Activated CD8-positive, alpha-beta memory T cell treated with anti-CD3 and anti-CD28 coated beads, Interleukin-2, amount 50 U/mL, for 1 hour (primary cell): ENCODE results near the gene NHERF2.
A peak's percentile ranks its signal among the peaks of the same experiment; 100 is the strongest.
"Not testable (repeated sequence)": the region's sequence is repeated elsewhere in the genome, so short reads cannot be mapped to it uniquely, and the experiment has no call there.

Source experiments
- DNase-seq: peaks from one replicate; pipeline ENCODE4 v3.0.0-alpha.2; 2020; ENCODE audit errors: extremely low read depth

The NHERF2 gene

DNA sequence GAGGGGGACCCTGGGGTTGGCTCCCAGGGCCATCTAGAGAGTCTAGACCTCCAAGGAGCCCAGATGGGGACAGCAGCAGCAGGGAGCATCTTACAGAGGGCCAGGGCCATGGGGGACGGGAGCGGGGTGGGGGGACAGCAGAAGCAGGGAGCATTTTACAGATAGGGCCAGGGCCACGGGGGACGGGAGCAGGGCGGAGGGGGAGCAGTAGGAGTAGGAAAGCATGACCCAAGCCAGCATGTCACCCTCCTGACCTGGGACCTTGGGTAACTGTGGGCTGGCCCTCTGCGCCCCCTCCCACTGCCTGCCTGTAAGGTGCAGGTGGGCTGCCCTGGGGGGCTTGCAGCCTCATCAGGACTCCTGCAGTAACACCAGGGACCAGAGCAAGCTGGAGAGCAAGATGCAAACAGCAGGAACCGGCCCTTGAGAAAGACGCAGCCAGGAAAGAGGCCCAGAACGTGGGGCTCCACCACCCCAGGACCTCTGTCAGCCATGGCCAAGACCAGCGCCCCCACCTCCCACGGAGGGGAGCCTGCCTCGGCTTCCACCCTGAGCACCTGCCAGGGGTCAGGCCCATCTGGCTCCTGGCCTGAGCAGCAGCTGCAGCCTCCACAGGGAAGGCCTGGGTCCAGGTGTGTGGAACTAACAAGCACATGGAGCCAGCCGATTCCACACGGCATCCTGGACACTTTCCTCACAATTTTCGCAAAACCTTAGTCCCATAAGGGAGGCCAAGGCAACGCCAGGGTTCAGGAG is 19.4 kb upstream of the NHERF2 start:
- DNase-seq: no peak

DNA sequence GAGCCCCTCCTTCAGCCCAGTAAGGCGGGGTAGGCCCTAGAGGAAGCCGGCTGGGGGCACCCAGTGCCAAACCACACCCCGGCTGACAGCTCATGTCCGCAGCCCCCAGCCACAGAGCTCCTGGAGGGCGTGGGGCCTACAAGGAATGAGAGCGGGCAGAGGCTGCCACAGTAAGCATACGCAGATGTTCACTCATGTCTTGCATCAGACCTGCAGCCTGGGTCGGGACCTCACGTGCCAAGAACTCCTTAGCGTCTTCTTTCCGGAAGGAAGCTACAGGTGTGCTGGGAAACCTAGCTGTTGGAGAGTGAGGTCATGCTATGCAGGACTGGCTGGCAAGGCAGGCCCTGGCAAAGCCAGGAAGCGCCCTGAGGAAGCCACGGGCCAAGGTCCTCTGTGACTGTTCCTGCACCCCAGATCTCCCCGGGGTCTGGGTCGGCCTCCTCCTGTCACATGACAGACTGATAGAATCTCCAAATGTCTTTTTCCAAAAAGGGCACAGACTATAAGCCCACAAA is 18.6 kb upstream of the NHERF2 start:
- DNase-seq: no peak

DNA sequence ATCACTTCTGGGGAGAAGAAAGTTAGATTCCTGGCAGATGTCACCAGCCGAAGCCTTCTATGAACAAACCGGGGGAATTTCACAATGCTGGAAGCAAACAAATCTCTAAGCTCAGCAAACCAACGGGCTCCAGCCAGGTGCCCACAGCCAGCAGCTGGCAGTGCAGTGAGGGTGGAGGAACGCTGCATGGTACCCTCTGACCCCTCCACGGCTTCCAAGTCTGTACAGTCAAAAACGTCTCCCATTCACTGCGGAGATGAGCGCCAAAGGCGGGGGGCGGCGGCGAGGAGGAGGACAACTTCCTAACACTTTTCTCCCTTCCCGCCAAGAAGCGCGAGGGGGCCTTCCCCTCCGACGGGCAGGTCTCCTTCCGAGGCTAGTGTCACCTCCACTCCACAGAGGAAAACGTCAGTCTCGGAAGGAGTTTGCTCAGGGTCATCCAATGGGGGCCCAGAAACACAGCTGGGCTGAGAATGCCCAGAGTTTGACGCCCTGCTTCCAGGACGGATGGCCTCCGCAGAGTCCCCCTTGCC is 18.0 kb upstream of the NHERF2 start:
- DNase-seq: no peak

DNA sequence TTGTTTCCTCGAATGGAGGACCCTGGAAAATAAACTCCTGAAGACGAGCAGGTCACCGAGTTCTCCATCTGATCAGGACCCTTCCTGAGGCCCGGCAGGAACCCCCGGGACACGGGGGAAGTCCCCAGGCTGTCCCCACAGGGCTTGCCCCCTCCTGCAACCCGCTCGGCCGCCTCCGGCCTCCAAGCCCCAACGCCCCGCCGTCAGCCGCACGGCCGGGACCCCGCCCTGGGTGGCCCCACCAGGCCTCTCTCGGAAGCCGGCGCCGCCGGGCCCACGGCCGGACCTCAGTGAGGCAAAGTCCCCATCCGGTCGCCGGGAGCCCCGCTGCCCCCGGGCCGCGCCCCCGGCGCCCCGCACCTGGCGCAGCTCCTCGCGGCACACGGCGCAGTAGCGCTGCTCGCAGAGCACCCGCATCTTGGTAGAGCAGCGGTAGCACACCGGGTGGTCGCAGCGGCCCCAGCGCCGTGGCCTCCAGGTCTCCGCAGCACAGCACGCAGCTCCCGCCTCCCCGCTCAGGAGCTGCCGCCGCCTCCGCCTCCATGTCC is 17.5 kb upstream of the NHERF2 start:
- no peak for DNase-seq

DNA sequence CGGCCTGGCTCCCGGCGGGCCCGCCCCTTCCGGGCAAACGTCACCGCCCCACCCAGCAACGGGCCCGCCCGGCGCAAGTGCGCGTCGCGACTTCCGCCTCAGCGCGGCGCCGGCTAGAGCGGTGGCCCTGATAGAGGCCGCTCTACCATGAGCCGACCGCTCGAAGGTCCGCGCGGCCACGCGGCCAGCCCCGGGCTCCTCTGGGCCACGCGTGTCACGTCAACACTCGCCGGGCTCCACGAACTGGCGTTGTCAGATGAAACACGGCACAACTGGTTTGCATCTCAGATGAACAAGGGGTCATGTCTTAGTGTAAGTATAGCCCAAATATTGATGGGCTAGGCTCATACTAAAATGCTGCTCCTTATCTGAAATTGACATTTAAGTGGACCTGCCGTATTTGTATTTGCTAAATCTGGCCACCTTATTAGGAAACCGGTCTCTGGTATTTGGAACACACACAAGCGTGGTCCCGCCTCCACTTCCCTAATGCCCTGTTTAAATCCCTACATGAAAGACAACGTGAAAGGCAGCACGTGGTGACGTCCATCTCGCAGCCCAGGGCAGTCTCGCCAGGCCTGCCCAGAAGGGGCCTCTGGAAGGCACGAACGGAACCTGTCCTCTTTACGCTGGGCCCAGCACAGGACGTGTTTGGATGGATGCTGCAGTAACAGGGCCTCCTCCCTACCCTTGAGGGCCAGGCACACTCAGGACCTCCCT is 16.8 kb upstream of the NHERF2 start, which contains the start of gene ZNF598:
Gene ZNF598, minus strand, starts transcription at position 31 of the 720 bp plus-strand sequence.
- DNase-seq: no peak

DNA sequence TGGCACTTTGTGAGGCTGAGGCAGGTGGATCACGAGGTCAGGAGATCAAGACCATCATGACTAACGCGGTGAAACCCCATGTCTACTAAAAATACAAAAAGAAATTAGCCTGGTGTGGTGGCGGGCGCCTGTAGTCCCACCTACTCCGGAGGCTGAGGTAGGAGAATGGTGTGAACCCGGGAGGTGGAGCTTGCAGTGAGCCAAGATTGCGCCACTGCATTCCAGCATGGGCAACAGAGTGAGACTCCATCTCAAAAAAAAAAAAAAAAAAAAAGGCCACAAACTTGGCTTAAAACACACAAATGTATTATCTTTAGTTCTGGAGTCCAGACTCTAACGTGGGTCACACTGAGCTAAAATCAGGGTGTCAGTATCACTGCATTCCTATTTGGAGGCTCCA is 15.0 kb upstream of the NHERF2 start:
- DNase-seq: not testable (repeated sequence)

DNA sequence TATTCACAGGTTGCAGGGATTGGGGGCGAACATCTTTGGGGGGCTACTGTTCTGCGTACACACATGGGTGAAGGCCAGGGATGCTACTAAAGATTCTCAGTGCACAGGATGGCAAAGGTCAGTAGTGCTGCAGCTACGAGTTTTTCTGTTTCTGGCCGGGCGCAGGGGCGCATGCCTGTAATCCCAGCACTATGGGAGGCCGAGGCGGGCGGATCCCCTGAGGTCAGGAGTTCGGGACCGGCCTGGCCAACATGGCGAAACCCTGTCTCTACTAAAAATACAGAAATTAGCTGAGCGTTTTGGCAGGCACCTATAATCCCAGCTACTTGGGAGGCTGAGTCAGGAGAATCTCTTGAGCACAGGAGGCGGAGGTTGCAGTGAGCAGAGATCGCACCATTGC is 13.2 kb upstream of the NHERF2 start:
- no peak for DNase-seq

DNA sequence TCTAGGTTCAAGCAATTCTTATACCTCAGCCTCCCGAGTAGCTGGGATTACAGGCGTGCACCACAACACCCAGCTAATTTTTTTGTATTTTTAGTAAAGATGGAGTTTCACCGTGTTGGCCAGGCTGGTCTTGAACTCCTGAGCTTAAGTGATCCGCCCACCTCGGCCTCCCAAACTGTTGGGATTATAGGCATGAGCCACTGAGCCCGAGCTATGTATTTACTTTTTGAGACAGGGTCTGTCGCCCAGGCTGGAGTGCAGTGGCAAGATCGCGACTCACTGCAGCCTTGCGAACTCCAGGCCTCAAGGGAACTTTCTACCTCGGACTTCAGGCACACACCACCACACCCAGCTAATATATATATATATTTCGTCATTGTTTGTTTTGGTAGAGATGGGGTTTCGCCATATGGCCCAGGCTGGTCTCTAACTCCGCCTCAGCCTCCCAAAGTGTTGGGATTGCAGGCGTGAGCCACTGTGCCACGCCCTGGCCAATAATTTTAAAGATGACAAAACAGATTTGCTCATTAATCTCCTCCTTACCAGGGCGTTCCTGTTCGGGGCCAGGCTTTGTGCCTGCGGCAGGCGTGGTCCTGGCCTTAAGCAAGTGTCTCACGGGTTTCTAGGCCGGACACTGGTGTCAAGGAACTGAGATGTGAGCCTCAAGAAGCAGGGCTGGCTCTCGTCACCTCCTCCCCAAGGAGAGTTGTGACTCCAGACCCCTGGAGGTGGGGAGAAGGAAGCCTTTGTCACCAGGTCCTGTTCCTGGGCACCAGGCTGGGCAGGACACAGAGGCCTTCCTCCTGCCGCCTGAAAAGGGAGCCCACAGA is 11.4 kb upstream of the NHERF2 start:
- DNase-seq: no peak

DNA sequence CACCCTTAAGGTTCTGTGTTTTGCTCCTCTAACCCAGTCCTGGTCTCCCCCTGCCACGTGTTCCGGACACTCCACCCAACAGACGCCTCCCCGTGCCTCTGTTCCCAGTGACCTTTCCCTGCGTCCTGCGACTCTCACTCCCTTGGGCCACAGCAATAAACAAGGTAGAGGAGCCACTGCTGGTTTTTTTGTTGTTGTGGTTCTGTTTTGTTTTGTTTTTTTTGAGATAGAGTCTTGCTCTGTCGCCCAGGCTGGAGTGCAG is 10.8 kb upstream of the NHERF2 start:
- no peak for DNase-seq

DNA sequence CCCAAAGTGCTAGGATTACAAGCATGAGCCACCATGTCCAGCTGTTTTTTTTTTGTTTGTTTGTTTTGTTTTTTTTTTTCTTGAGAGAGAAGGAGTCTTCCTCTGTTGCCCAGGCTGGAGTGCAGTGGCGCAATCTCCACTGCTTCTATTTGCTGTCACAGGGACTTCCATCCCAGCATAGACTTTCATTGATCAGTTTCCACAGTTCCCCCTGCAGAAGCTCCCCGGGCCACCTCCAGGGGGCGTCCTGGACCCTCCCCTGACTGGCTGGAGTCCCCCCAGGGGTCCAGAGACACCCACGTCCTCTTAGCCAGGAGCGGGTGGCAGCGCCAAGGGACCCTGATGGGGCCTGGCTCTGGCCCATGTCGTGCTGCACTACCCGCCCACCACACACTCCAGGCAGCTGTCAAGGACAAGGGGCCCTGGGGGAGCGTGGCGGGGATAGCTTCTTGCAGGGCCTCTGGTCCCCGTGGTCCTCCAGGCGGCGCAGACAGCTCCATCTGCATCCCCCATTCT is 10.2 kb upstream of the NHERF2 start:
- no peak for DNase-seq

DNA sequence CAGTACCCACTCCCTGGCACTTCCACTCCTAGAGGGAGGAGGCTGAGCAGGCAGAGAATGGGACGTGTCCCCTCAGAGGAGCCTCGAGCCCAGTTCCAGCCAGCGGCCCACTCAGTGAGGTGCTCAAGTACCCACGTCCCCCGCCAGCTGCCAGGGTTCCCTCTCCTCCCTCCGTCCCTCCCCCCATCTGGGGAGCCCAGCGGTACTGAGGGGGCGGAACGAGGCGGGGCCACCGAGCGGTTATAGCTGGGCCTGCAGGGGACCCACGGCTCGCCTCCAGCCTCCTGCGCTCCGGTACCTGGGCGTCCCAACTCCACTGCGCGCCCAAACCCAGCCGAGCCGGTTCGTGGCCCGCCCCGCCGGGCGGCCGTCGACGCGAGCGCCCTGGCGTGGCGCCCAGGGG is 7.2 kb upstream of the NHERF2 start, which contains the start of gene NPW:
Gene NPW, plus strand, starts transcription at position 268 of the 403 bp plus-strand sequence.
- DNase-seq: no peak

DNA sequence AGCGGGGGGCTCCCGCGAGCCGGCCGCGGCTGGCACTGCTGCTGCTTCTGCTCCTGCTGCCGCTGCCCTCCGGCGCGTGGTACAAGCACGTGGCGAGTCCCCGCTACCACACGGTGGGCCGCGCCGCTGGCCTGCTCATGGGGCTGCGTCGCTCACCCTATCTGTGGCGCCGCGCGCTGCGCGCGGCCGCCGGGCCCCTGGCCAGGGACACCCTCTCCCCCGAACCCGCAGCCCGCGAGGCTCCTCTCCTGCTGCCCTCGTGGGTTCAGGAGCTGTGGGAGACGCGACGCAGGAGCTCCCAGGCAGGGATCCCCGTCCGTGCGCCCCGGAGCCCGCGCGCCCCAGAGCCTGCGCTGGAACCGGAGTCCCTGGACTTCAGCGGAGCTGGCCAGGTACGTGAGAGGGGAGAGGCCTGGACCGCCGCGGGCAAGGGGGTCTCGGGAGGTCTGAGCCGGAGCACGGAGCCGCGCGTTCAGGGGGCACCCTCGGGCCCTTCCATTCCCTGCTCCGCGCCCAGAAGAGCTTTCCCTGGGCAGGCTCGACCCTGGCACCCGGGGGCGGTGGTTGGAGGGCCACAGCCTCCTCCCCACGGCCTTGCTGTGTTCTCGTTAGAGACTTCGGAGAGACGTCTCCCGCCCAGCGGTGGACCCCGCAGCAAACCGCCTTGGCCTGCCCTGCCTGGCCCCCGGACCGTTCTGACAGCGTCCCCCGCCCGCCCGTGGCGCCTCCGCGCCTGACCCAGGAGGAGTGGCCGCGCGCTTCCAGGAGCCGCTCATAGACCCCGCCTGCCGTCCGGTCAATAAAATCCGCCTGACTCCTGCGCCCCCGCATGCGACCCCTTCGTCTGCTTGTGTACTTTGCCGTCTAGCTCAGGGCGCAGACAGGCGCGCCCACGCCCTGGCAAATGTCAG is 6.5 kb upstream of the NHERF2 start:
- DNase-seq: no peak

DNA sequence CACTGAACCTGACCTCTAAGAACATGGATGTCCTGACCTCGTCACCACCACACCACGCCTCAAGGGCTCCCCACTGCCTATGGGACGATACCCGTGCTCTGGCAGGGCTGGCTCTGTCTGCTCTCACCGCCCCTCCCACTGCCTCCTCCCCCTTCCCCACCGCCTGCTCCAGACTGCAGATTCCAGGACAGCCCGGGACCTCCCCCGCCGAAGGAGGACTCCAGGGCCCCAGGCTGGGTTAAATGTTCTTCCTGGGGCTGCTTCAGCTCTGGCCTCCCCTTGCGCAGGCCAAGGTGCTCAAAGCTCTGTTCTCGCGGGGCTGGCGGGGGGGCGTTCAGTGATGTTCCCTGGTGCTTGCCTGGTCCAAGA is 4.0 kb upstream of the NHERF2 start:
- DNase-seq: no peak

DNA sequence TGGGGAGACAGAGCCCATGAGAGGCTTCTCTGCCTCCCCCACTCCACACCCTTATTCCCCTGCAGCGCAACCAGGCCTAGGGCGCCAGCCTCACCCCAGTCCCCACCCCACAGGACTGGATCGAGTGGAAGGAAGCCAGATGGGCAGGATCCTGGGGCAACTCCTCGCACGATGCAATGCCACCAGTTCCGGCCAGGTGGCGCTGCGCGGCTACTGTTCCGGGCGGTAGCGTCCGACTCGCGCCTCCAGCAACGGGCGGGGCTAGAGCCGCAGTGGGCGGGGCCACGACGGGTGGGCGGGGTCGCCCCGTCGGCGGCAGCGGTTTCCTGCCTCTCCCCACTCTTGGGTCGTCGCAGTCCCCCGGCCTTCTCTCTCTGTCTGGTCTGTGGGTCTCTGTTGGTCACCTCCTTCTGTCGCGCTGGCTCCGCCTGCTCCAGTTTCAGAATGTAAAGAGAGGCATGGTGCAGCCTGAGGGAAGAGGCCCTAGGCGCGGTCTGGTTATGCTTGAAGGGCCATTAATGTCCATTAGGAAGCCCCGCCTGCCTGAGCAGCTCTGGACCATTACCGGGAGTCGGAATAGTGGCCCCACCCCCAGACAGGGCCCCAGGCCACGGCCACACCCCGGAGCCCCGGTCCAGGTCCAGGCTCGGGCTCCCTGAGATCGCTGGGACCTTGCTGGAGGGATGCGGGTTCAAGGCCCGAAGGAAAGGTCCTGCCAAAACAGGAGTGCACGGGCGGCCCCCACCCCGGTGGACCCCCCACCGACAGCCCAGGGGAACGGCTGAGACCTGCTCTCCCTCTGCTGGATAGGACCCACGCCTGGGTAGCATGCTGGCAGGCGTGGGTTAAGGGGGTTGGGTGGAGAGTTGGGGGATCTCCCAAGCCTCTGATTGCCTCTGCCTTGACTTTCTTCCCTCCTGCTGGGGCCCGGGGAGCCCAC is 3.3 kb upstream of the NHERF2 start:
- peak; percentile 69 for DNase-seq

DNA sequence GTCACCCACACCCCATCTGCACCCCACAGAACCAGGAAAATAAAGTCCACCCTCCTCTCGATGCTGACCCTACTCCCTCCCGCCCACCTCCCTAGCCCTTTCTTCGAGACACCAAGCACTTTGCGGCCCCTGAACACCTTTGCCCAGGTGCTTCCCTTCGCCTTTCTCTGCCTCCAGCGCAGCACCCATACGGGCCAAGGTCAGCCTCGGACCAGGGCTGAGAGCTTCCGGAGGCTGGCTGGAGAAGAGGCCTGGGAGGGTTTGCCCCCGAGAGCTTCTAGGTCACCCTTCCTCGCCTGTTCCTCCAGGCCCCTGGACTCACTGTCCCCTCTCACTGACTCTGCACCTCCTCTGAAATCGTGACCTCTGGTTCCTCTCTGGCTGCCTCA is 2.7 kb upstream of the NHERF2 start:
- DNase-seq: no peak

DNA sequence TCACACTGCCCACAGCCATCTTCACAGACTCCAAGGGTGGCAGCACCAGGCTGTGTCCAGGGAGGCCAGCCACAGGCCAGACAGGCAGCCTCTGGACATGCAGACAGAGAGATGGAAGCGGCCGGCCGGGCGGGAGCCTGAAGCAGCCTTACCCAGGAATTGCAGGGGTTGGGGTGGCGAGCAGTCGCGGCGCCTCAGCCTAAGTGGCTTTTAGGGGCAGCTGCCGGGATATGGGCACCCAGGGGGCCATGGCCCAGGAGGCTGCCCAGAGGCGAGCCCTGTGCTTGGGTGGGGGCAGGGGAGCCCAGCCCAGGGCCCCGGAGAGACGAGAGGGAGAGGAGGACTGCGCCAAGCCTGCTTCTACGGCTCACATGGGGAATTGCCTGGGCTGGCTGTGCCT is 1.5 kb upstream of the NHERF2 start:
- DNase-seq: no peak

DNA sequence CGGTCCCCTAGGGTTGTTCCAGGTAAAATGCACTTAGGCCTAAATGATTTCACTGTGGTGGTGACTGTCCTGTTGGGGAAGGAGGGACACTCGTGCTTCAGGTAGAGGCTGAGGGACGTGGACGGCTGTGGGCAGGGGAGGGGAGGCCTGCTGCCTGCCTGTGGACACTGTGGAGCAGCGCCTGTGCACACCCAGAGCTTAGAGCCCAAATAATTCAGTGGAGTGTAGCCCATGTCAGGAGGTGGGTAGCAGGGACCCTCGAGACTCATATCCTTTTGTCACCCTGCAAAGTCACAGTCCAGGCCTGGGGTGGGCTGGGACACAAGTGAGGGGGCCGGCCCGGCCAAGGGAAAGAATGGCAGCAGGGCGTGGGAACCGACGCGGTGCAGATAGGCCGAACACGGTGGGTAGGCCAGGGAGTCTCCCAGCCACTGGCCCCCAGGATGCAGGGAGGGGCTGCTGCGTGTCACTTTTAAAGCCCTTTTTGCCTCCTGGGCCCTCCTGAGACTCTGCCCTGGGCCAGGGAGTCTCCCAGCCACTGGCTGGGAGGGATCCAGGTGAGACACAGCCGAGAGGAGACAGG is 733 bp upstream of the NHERF2 start:
- DNase-seq: no peak

DNA sequence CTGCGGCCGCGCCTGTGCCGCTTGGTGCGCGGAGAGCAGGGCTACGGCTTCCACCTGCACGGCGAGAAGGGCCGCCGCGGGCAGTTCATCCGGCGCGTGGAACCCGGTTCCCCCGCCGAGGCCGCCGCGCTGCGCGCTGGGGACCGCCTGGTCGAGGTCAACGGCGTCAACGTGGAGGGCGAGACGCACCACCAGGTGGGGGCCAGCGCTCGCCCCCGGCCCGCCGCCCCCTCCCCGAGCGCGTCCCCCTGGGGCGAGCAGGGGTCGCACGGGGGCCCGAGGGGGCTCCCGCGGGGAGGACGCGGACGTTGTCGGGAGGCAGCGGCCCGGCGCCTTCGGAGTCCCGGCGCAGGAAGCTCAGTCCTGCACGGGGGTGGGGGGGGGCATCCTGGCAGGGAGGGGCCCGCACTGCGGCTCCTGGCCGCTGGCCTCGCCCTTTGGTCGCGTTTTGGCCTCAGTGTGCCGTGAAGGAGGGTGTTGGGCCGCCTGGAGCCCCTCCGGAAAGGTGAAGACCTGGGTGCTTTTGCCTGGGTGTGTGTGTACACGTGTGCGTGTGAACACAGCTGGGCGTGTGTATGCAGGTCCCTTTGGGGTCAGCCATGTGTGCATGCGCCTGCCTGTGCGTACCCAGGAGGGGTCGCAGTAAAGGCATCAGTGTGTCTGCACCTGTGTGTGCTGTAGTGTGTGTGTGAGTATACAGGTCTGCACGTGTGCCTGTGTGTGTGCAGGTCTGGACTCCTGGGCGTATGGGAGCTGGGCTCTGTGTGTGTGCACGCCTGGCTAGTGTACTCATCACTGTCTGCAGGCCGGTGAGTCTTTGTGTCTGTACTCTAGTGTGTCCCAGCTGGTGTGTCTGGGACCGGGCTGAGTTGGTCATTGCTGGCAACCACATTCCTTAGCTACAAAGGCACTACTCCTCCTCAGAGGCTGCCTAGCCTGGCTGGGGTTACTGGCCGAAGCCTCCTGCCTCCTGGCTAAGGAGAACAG is 615 bp downstream of the NHERF2 start:
- DNase-seq: no peak
